Measurements from ENCODE around the gene ZBTB21. TPM values are rescaled to one million over a fixed set of nuclear protein-coding genes. Genes with fewer than 3 reads are reported as not detected.

Gene ZBTB21
- total and polyA plus RNA-seq, 9 of the 15 experiments (the other 6 are each of a cell fraction or from before 2014, with no cell fraction given), result 2.2 to 15.2 (median 8.7) TPM

DNA sequence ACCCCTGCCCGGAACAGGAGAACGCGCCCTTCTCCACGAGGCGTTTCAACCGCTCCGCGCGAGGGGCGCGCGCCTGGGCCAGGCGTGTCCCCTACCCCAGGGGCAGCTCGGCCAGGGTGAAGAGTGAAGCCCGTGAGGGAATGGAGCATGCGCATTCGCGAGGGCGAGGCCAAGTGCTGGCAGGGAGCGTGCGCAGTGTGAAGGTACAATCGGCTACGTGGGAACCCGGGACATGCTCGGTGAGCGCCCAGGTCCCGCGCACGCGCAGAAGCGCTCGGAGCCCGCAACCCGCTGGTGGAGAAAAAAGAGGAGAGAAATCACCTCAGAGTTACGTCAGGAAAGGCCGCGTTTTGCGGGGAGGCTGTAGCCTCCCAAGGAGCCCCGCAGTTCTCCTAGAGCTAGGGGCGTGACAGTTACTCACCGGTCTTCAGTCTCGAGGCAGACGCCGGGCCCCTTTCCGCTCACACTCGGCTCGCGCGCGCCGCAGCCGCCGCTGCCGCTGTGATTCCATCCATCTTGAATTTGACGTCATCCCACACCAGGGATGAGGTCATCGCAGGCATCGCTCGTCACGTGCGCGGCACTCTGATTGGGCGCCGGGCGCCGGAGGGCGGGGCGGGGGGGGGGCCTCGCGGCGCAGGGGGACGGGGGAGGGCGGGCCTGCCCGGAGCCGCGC is at the start of gene ZBTB21 (continued):
- TF ChIP-seq ERF (CRISPR knock-in tag; IDR thresholded peaks at IDR 0.05) (peak; percentile 87; the same call in 1 of the 2 replicates), SNIP1 (IDR thresholded peaks at IDR 0.05; ENCODE audit: low read depth) (peak; percentile 44; the same call in 1 of the 2 replicates), POLR2B (IDR thresholded peaks at IDR 0.05; ENCODE audit: low read depth, partially characterized antibody) (peak; percentile 90), CSDE1 (IDR thresholded peaks at IDR 0.05) (peak in 1 of 2 experiments; percentile 90; a peak in 2 of 4 replicates), JUNB (CRISPR knock-in tag; conservative IDR thresholded peaks at IDR 0.05) (peak; percentile 83), TAF7 (tag; IDR thresholded peaks at IDR 0.05) (peak; percentile 82), GABPB1 (CRISPR knock-in tag; IDR thresholded peaks at IDR 0.05) (0 out of 2 replicates have a peak, but pooled peaks have one; percentile 12), NBN (IDR thresholded peaks at IDR 0.05; ENCODE audit: low read depth) (peak; percentile 100), NFYB (IDR thresholded peaks at IDR 0.05; ENCODE audit: extremely low read depth, insufficient read length) (peak; percentile 60), OTX1 (CRISPR knock-in tag; IDR thresholded peaks at IDR 0.05) (0 out of 2 replicates have a peak, but pooled peaks have one; percentile 27), CXXC5 (CRISPR knock-in tag; IDR thresholded peaks at IDR 0.05) (peak; percentile 93), NCOA1 (IDR thresholded peaks at IDR 0.05; ENCODE audit: low read depth) (peak; percentile 100), HDAC1 (IDR thresholded peaks at IDR 0.05) (0 out of 4 replicates have a peak, but pooled peaks of 1 of the 2 experiments have one; percentile 12), EP400 (IDR thresholded peaks at IDR 0.05) (peak; percentile 90), NR2F6 (CRISPR knock-in tag; IDR thresholded peaks at IDR 0.05) (0 out of 2 replicates have a peak, but pooled peaks have one; percentile 42), CBFA2T2 (conservative IDR thresholded peaks at IDR 0.05) (no peak), POLR2H (tag; IDR thresholded peaks at IDR 0.05; ENCODE audit: low read depth) (peak; percentile 78), NR4A1 (CRISPR knock-in tag; IDR thresholded peaks at IDR 0.05) (peak; percentile 20; the same call in 1 of the 2 replicates), NR4A1 (tag; IDR thresholded peaks at IDR 0.05) (no peak)
- TF ChIP-seq, protein P1, sequence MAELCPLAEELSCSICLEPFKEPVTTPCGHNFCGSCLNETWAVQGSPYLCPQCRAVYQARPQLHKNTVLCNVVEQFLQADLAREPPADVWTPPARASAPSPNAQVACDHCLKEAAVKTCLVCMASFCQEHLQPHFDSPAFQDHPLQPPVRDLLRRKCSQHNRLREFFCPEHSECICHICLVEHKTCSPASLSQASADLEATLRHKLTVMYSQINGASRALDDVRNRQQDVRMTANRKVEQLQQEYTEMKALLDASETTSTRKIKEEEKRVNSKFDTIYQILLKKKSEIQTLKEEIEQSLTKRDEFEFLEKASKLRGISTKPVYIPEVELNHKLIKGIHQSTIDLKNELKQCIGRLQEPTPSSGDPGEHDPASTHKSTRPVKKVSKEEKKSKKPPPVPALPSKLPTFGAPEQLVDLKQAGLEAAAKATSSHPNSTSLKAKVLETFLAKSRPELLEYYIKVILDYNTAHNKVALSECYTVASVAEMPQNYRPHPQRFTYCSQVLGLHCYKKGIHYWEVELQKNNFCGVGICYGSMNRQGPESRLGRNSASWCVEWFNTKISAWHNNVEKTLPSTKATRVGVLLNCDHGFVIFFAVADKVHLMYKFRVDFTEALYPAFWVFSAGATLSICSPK (IDR thresholded peaks at IDR 0.05; ENCODE audit: borderline replicate concordance), result no peak
- TF ChIP-seq, protein P2, sequence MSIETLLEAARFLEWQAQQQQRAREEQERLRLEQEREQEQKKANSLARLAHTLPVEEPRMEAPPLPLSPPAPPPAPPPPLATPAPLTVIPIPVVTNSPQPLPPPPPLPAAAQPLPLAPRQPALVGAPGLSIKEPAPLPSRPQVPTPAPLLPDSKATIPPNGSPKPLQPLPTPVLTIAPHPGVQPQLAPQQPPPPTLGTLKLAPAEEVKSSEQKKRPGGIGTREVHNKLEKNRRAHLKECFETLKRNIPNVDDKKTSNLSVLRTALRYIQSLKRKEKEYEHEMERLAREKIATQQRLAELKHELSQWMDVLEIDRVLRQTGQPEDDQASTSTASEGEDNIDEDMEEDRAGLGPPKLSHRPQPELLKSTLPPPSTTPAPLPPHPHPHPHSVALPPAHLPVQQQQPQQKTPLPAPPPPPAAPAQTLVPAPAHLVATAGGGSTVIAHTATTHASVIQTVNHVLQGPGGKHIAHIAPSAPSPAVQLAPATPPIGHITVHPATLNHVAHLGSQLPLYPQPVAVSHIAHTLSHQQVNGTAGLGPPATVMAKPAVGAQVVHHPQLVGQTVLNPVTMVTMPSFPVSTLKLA (conservative IDR thresholded peaks at IDR 0.05), result peak; percentile 77 to 85
- TF ChIP-seq, protein P3, sequence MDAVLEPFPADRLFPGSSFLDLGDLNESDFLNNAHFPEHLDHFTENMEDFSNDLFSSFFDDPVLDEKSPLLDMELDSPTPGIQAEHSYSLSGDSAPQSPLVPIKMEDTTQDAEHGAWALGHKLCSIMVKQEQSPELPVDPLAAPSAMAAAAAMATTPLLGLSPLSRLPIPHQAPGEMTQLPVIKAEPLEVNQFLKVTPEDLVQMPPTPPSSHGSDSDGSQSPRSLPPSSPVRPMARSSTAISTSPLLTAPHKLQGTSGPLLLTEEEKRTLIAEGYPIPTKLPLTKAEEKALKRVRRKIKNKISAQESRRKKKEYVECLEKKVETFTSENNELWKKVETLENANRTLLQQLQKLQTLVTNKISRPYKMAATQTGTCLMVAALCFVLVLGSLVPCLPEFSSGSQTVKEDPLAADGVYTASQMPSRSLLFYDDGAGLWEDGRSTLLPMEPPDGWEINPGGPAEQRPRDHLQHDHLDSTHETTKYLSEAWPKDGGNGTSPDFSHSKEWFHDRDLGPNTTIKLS (IDR thresholded peaks at IDR 0.05; ENCODE audit: borderline replicate concordance, low read depth), result peak; percentile 81
- TF ChIP-seq, protein P4, sequence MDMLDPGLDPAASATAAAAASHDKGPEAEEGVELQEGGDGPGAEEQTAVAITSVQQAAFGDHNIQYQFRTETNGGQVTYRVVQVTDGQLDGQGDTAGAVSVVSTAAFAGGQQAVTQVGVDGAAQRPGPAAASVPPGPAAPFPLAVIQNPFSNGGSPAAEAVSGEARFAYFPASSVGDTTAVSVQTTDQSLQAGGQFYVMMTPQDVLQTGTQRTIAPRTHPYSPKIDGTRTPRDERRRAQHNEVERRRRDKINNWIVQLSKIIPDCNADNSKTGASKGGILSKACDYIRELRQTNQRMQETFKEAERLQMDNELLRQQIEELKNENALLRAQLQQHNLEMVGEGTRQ (CRISPR knock-in tag; IDR thresholded peaks at IDR 0.05), result peak; percentile 88
- TF ChIP-seq, protein P5, sequence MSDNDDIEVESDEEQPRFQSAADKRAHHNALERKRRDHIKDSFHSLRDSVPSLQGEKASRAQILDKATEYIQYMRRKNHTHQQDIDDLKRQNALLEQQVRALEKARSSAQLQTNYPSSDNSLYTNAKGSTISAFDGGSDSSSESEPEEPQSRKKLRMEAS (CRISPR knock-in tag; IDR thresholded peaks at IDR 0.05), result peak; percentile 64; the same call in 1 of the 2 replicates

Data from K562 (cell line).